Measurements from ENCODE around the gene PACSIN1.

DNA sequence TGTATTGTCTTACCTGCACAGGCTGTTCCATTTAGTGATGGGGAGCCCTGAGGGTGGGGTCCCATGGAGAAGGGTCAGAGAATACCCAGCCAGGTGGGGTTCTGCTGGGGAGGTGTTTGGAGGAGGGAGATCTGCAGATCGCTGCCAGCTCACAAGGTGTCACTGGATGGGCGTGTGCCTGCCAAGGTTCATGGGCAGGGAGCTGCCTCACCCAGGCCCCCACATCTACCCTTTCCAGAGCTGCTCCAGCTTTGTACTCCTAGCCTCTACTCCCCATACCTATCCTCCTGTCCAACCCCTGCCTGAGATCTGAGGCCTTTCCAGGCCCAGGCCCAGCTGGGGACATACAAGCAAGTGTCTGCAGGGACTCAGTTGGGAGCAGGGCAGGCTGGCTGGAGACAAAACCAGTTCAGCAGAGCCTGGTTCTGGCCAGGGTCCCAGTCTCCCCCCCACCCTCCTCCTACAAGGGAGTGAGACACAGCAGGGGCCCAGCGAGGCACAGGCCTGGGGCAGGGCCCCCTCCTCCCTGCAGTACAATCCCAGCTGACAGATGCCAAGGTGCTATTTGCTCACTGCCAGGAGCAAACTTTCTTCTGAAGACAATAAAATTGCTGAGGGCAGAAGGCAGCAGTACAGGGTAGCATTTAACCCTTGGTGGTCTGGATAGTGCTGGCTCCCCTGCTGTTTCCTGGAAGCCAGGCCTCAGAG lies 70.5 kb downstream of the PACSIN1 start:
- TF ChIP-seq, protein P1, sequence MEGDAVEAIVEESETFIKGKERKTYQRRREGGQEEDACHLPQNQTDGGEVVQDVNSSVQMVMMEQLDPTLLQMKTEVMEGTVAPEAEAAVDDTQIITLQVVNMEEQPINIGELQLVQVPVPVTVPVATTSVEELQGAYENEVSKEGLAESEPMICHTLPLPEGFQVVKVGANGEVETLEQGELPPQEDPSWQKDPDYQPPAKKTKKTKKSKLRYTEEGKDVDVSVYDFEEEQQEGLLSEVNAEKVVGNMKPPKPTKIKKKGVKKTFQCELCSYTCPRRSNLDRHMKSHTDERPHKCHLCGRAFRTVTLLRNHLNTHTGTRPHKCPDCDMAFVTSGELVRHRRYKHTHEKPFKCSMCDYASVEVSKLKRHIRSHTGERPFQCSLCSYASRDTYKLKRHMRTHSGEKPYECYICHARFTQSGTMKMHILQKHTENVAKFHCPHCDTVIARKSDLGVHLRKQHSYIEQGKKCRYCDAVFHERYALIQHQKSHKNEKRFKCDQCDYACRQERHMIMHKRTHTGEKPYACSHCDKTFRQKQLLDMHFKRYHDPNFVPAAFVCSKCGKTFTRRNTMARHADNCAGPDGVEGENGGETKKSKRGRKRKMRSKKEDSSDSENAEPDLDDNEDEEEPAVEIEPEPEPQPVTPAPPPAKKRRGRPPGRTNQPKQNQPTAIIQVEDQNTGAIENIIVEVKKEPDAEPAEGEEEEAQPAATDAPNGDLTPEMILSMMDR (IDR thresholded peaks at IDR 0.05; ENCODE audit: low read depth, low read length, missing input control) = no peak
- no peak for TF ChIP-seq RAD21 (IDR thresholded peaks at IDR 0.05)
